NOMO-1 treated with dmso at 0.1 percent for 144 hours (cell line): ENCODE results near the gene NET1.

Experiments used
- DNase-seq: peaks from one replicate; lab custom pipeline; 2025; ENCODE audit not compliant: unreplicated experiment; lab: John Stamatoyannopoulos, UW

The NET1 gene

GRCh38 chr10:5479481-5480161 is 67.3 kb downstream of the NET1 start:
- DNase-seq = no peak

DNA sequence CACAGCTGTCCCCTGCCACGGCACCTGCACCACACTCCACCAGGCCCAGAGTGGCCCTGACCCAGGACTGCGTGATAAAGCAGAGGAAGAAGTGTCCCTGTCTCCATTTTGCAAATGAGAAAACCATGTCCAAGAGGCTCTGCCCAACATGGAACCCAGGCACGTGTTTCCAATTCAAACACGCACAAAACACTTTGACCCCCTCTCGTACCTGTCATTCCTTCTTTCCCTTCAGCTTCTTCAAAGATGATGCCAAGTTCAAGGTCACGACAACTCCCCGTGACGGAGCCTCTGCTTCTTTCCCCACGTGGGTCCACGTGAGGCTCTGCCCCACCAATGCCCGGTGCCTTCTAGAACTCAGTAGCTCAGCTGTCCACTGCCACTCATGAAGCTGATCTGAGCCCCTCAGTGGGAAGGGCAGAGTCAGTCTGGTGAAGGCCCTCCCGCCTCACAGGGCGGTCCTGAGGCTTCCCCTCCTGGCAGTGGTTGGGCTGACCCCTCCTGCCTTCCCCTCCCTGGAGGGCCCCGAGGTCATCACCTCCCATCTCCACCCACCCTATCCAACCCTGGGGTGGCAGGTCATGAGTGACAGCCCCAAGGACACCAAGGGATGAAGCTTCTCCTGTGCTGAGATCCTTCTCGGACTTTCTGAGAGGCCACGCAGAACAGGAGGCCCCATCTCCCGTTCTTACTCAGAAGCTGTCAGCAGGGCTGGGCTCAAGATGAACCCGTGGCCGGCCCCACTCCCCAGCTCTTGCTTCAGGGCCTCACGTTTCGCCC is 68.0 kb downstream of the NET1 start:
- DNase-seq = no peak

- no peak for DNase-seq
These were observed 68.8 kb downstream of the NET1 start for GRCh38 chr10:5481121-5481520.

- no peak for DNase-seq
These were observed 69.7 kb downstream of the NET1 start for GRCh38 chr10:5482016-5482415.

DNA sequence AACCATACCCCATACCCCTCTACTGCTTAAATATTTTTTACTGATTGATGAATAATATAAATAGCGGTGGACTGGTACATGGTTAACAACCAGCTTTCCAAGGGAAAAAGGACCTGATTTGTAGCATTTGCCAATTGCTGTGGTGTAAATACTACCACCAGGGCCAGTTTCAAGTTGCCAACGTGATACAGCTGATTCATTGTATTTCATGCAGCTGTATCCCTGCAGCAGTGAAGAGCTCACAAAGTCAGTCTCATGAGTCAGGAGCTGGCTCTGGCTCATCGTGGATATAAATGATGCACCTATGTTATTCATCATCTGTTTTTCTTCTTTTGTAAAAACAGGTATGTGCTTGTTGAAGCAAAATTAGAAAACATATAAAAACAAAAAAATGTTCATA is 71.8 kb downstream of the NET1 start:
- no peak for DNase-seq

DNA sequence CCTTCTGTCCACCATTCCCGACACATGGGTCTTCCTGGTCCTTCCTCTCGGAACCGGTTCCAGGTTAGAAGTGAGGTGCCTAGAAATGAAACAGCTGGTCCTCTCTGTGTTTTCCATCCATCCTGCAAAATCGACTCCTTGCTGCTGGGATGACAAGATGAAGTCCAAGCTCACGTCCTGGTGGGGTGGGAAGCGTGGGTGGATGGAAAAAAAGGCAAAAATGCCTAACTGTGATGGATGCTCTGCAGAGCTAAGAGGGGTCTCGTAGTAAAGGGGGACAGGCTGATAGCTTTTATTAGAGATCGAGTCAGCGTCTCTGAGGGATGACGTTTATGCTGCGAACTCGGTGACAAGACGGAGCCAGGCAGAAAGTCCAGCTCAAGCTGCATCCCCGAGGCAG is 72.9 kb downstream of the NET1 start:
- no peak for DNase-seq

- no peak for DNase-seq
These were observed 73.8 kb downstream of the NET1 start for GRCh38 chr10:5485948-5486852.

- no peak for DNase-seq
These were observed 74.5 kb downstream of the NET1 start for GRCh38 chr10:5486853-5487235.

DNA sequence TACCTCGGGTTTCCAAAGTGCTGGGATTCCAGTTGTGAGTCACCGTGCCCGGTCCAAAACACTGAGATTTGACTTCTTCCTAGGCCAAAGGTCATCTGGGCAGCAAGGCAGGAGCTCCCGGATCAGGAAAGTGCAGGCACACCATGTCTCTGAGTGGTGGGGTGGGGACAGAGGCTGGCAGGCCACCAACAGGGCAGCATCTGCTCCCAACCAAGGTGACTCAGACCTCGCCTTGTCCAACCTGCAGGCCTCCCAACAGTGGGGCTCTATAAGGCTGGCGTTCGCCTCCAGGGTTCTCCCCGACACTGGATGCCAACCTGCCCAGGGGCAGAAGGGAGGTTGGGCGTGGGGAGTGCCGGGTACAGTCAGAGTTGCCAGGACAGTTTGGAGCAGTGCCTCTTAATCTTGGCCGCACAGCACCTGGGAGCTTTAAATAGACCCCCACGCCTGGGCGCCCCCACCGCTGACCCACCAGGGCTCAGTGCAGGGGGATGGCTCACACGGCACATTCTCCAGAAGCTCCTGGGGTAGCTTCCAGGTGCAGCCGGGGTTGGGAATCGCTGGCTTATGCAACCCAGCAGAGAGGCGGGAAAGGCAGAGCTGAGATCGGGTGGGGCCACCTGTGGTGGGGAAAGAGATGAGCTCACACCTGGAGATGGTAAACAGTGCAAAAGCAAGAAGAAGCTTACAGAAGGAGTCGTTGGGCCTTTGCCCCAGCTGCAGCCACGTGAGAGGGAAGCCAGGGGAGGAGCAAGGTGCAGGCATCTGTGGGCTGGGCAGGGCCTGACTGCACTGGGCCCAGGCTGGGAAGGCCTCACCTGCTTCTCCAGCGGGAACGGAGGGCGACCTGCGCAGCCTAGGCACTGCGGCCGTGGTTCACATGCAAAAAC is 76.2 kb downstream of the NET1 start:
- no peak for DNase-seq

GRCh38 chr10:5490032-5490431 is 77.7 kb downstream of the NET1 start:
- DNase-seq = no peak

DNA sequence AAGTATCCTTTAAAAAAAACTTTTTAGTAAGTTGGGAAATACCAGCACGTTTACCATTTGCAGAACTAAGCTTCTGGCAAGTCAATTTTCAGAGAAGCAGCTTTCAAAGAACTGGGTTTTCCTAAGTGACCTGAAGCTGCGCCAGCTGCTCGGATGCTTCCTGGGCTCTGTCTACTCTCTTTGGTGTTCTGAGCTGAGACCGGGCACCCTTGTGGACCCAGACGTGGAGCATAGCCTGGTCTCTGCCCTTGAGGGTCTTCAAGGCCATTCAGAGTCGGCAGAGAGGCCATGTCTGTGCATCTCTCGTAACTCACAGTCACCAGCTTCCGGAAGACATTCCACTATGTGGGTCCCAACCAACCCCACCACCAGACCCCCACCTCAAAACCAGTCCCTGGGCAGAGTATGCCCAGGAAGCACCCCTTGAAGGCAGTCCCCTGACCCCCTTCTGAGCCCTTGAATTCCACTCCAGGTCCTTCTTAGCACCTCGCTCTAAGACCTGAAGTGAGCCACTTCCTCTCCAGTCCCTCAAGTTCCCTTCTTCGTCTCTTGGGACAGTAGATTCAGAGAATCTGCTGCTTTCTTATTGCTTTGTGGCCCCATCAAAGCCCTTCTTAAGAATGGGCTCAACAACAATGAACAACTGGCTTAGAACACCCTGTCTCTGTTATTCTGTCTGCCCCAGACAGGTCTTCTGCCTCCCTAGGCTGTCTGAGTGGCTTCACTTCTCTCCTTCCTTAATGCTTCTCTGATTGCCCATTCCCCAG is 78.5 kb downstream of the NET1 start:
- DNase-seq = no peak

DNA sequence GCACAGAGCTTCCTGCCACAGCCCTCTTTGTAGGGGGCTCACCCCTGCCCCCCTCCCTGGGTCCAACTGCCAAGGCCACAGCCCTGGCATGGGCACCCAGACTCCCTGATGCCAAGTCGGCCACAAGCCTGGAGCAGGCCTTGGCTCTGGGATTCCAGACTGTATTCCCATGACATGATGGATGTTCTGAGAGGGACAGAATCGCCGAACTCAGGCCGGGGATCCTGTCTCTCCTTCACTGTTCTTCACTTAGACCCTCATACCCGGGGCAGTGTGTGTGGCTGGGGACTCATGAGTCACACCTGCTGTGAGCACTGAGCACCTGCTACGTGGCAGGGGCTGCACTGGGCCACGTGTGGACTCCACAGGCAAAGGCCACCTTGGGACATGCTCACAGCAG is 79.1 kb downstream of the NET1 start:
- no peak for DNase-seq

- DNase-seq = no peak
These were observed 80.0 kb downstream of the NET1 start for GRCh38 chr10:5492322-5492855.

GRCh38 chr10:5492929-5493576 is 80.7 kb downstream of the NET1 start:
- no peak for DNase-seq

DNA sequence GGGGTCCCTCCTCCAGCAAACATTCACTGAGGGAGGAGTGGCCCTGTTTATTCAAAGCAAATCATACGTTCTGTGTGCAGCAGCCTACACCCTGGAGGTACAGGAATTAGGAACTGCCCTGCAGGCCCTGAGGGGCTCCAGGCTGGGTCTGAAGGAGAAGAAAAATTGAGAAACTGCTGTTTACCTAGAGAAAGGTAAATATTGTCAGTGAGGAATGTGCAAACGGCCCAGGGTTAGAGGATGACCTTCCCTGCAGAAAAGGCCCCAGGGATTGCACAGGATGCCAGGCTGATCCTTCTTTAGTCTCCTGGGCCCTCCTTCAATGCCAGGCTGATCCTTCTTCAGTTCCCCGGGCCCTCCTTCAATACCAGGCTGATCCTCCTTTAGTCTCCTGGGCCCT is 81.3 kb downstream of the NET1 start:
- no peak for DNase-seq

GRCh38 chr10:5494611-5495010 is 82.3 kb downstream of the NET1 start:
- DNase-seq = no peak

GRCh38 chr10:5496261-5497250 is 84.2 kb downstream of the NET1 start:
- no peak for DNase-seq

- DNase-seq = no peak
These were observed 84.9 kb downstream of the NET1 start for GRCh38 chr10:5497289-5497688.
